GM12878 (cell line): ENCODE results near the gene NKX2-8.

Source experiments
- CTCF ChIP-seq, 3 experiments: IDR thresholded peaks in 2 of 3; conservative IDR thresholded peaks in 1 of 3; 2 replicates each; pipeline ENCODE4 v1.5.1; 2011; ENCODE audit warnings: low read depth in 3 of 3, low read length in 3 of 3, mild to moderate bottlenecking in 3 of 3, control low read depth in 2 of 3, moderate library complexity in 2 of 3, inconsistent platforms in 1 of 3, mixed read lengths in 1 of 3; ENCODE audit not compliant: control insufficient read depth in 2 of 3, insufficient read depth in 1 of 3; ENCODE audit errors: extremely low read depth in 1 of 3
- EP300 ChIP-seq, 2 experiments: fragments of 150-350 bp in 1 of 2; IDR thresholded peaks; 2 replicates each; pipeline ENCODE4 v1.6.1; 2011 to 2012; ENCODE audit warnings: low read depth in 2 of 2, low read length in 2 of 2, borderline replicate concordance in 1 of 2, improper control_type of control experiment in 1 of 2, inconsistent platforms in 1 of 2; ENCODE audit not compliant: control insufficient read depth in 1 of 2
- FOS ChIP-seq: IDR thresholded peaks from 3 replicates; pipeline ENCODE4 v1.6.1; 2011; ENCODE audit warnings: borderline replicate concordance; ENCODE audit not compliant: insufficient read length; ENCODE audit errors: extremely low read depth
- HDAC6 ChIP-seq: fragments of 200-600 bp; sonication (generic); IDR thresholded peaks from one replicate; pipeline ENCODE4 v1.8.0; 2017; ENCODE audit warnings: antibody characterized with exemption; ENCODE audit not compliant: unreplicated experiment
- PBX3 ChIP-seq: IDR thresholded peaks from 2 replicates; pipeline ENCODE4 v1.6.1; 2011; ENCODE audit warnings: mild to moderate bottlenecking, low read depth, low read length, moderate library complexity; ENCODE audit not compliant: insufficient replicate concordance
- RFX5 ChIP-seq: IDR thresholded peaks from 2 replicates; pipeline ENCODE4 v1.6.1; 2011; ENCODE audit warnings: low read depth, low read length, improper control_type of control experiment
- YBX1 ChIP-seq: fragments of 450-650 bp; IDR thresholded peaks from 2 replicates; pipeline ENCODE4 v1.6.1; 2016; ENCODE audit warnings: antibody characterized with exemption
- YY1 ChIP-seq: IDR thresholded peaks from 2 replicates; pipeline ENCODE4 v1.6.1; 2011; ENCODE audit warnings: low read depth, mild to moderate bottlenecking, low read length
- ZBTB33 ChIP-seq: fragments of 450-650 bp; IDR thresholded peaks from 2 replicates; pipeline ENCODE4 v1.6.1; 2017; ENCODE audit warnings: mild to moderate bottlenecking

- TF ChIP-seq ZBTB33 (no peak), FOS (no peak), HDAC6 (no peak), YBX1 (no peak), YY1 (no peak), CTCF (IDR thresholded peaks at IDR 0.05 in 2 of 3, conservative IDR thresholded peaks at IDR 0.05 in 1 of 3; ENCODE audit: control insufficient read depth in 2 of 3, extremely low read depth in 1 of 3, insufficient read depth in 1 of 3, low read depth in 3 of 3, low read length in 3 of 3) (no peak), PBX3 (no peak), EP300 (IDR thresholded peaks at IDR 0.05; ENCODE audit: borderline replicate concordance in 1 of 2, control insufficient read depth in 1 of 2, low read depth in 2 of 2, low read length in 2 of 2) (no peak), RFX5 (no peak)
Observed at GRCh38 chr14:36600431-36600830, 18.0 kb upstream of the NKX2-8 start.
